Nephron progenitor cell (in vitro differentiated cells): ENCODE measurements around the gene TPRG1L.

Experiments
- DNase-seq: peaks from one replicate; pipeline ENCODE4 v3.0.0; 2021
- H3K27ac Mint-ChIP-seq: 2 replicates; pipeline ENCODE4 v1.8.0; 2021; ENCODE audit warnings: mild to moderate bottlenecking, moderate library complexity, mixed read lengths
- H3K27me3 Mint-ChIP-seq: 2 replicates; pipeline ENCODE4 v1.8.0; 2021; ENCODE audit warnings: mild to moderate bottlenecking, low read depth, mixed read lengths; ENCODE audit not compliant: poor library complexity
- H3K36me3 Mint-ChIP-seq: 2 replicates; pipeline ENCODE4 v1.8.0; 2021; ENCODE audit warnings: low read depth, mixed read lengths
- H3K4me1 Mint-ChIP-seq: 2 replicates; pipeline ENCODE4 v1.8.0; 2021; ENCODE audit warnings: mixed read lengths
- H3K4me3 Mint-ChIP-seq: 2 replicates; pipeline ENCODE4 v1.8.0; 2021; ENCODE audit warnings: mild to moderate bottlenecking, moderate library complexity, mixed read lengths
- H3K9me3 Mint-ChIP-seq: 2 replicates; pipeline ENCODE4 v1.8.0; 2021; ENCODE audit warnings: mild to moderate bottlenecking, moderate library complexity, mixed read lengths
- TF ChIP-seq, protein P1 (sequence below): fragments of 200-600 bp; sonication (generic); IDR thresholded peaks from 2 replicates; pipeline ENCODE4 v1.5.0; 2021; ENCODE audit warnings: antibody characterized with exemption

The TPRG1L gene

DNA sequence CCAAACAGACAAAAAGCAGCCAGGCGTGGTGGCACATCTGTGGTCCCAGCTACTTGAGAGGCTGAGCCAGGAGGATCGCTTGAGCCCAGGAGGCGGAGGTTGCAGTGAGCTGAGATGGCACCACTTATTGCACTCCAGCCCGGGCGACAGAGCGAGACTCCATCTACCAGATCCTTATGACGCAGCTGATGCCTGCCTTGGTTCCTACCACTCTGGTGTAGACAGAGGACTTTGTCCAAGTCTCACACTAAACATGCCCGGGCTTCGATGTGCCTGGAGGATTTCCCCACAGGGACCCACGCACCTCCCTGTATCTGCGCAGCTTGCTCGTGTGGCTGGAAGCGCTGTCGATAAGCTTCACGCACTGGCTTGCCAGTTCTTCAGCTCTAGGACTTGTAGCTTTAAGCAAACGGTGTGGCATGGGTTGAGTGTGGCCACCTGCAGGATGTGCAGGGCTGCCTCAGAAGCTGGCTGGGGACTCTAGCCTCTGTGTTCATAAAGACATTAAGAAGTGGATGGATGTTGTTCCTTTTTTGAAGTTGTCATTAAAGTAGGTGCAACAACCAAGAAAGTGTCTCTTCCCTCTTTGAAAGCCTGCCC, 4.8 kb downstream of the TPRG1L start:
- no peak overlapping the region for H3K27ac Mint-ChIP-seq
- H3K4me3 Mint-ChIP-seq: no peak overlapping the region
- no peak for DNase-seq
- H3K27me3 Mint-ChIP-seq: peaks cover 3% of the 10 kb centered on the region
- no peaks in the 10 kb centered on the region for H3K9me3 Mint-ChIP-seq
- peaks cover 6% of the 10 kb centered on the region for H3K36me3 Mint-ChIP-seq
- TF ChIP-seq, protein P1, sequence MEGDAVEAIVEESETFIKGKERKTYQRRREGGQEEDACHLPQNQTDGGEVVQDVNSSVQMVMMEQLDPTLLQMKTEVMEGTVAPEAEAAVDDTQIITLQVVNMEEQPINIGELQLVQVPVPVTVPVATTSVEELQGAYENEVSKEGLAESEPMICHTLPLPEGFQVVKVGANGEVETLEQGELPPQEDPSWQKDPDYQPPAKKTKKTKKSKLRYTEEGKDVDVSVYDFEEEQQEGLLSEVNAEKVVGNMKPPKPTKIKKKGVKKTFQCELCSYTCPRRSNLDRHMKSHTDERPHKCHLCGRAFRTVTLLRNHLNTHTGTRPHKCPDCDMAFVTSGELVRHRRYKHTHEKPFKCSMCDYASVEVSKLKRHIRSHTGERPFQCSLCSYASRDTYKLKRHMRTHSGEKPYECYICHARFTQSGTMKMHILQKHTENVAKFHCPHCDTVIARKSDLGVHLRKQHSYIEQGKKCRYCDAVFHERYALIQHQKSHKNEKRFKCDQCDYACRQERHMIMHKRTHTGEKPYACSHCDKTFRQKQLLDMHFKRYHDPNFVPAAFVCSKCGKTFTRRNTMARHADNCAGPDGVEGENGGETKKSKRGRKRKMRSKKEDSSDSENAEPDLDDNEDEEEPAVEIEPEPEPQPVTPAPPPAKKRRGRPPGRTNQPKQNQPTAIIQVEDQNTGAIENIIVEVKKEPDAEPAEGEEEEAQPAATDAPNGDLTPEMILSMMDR: no peak
- H3K4me1 Mint-ChIP-seq: peaks cover 9% of the 10 kb centered on the region

DNA sequence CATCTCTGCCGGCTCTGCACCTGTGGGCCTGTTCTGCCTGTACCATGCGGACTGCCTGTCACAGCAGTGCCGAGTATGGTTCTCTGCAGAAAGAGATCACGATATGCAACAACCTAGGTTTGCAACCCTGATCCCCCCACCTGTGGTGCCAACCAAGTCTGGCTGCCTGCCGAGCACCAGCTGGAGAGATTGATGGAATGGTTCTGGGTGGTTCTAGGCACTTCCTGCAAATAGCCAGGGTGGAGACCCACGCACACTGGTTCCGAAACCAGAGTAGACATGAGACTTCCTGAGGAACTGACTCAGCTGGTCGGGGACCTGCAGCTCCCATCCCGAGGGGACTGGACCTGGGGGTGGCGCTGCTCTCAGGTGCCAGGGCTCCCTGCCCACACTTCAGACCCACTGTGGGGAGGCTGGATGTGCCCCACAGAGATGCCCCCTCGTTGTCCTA, 5.4 kb downstream of the TPRG1L start:
- Mint-ChIP-seq H3K4me3 (no peak overlapping the region), H3K9me3 (no peaks in the 10 kb centered on the region), H3K4me1 (peaks cover 9% of the 10 kb centered on the region), H3K27me3 (peaks cover 4% of the 10 kb centered on the region), H3K27ac (no peak overlapping the region), H3K36me3 (peaks cover 7% of the 10 kb centered on the region)
- no peak for DNase-seq
- TF ChIP-seq, protein P1: no peak

DNA sequence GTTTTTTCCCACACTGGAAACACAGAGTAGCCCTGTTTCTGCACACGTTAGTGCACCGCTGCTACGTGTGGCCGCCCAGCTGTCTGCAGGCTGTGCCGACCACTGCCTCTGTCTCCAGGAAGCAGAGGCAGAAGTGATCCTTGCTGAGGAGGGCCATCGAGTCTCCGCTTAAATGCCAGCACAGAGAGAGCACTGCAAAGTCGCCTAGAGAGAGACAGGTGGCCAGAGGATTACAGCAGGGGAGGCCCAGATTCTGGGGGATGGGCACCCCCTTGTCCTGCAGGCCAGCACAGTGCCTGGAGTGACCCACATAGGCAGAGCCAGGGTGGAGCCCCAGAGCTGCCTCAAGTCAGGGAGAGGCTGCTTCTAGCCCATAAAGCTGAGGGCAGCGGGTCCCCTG, 6.1 kb downstream of the TPRG1L start:
- Mint-ChIP-seq H3K27me3 (peaks cover 3% of the 10 kb centered on the region), H3K9me3 (no peaks in the 10 kb centered on the region), H3K27ac (no peak overlapping the region), H3K4me3 (no peak overlapping the region), H3K36me3 (peaks cover 14% of the 10 kb centered on the region), H3K4me1 (peaks cover 5% of the 10 kb centered on the region)
- TF ChIP-seq, protein P1: no peak
- no peak for DNase-seq

DNA sequence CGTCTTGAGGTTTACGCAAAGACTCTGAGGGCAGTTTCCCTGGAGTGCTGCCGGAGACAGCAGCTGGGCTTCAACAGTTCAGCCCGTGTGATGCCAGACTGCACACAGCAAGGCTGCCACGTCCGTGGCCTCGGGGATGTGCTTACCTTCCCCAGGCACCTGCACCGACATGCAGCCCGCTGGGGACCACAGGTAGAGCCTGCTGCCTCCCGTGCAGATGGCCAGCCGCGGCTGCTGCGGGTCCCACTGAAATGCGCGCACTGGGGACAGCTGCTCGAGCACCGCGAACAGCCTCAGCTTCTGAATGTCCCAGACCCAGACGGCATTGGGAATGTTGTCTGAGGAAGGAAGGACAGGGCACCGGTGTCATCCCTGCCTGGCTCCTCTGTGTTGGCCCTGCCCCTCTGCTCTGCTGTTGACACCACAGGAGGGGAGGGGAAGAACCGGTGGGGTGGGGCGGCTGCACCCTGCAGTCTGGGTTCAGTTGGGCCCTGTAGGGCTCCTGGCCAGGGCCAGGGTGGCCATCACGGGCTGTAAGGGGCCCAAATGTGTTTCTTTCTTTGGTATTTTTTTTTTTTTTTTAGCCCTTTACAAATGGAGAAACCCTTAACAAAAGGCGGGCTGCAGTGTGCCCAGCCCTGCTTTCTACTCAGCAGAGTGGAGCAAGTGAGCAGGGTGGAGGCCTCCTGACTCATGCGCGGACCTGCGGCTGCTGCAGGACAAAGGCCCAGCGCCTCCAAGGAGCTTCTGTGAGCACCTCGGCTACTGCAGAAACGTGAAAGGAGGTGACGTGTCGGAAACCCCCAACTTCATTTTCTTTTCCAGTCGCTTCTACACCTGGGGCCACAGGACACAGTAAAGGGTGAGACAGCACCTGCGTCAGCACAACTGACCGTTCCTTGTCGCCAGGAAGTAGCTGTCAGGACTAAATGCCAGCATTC, 6.8 kb downstream of the TPRG1L start:
- H3K27me3 Mint-ChIP-seq: peaks cover 3% of the 10 kb centered on the region
- H3K9me3 Mint-ChIP-seq: no peaks in the 10 kb centered on the region
- no peak overlapping the region for H3K4me3 Mint-ChIP-seq
- peaks cover 13% of the 10 kb centered on the region for H3K36me3 Mint-ChIP-seq
- no peak for DNase-seq
- no peak overlapping the region for H3K27ac Mint-ChIP-seq
- TF ChIP-seq, protein P1: no peak
- H3K4me1 Mint-ChIP-seq: no peaks in the 10 kb centered on the region

DNA sequence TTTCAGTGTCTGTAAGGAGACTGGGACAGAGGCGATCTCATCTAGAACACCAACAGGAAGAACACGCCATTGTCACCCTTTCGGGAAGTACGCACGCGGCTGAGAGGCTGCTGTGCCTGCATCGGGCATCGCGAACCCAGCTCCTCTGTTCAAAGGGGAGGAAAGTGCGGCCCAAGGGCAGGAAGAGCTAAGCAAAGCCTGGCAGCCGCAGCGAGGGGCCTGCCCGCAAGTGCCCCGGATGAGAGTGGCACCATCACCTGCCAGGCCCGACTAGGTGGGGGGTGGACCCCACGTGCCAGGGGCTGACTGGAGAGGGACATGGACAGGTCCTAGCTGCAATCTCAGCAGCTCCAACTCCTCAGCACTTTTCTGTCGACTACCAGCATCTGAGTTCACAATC, 7.5 kb downstream of the TPRG1L start:
- TF ChIP-seq, protein P1: no peak
- Mint-ChIP-seq H3K4me3 (no peak overlapping the region), H3K27me3 (peaks cover 3% of the 10 kb centered on the region), H3K4me1 (no peaks in the 10 kb centered on the region), H3K36me3 (peaks cover 17% of the 10 kb centered on the region), H3K9me3 (no peaks in the 10 kb centered on the region), H3K27ac (no peak overlapping the region)
- DNase-seq: no peak
